Stomach smooth muscle (tissue), 2 donors: Measurements from ENCODE around the gene DUSP11.
A peak's percentile ranks its signal among the peaks of the same experiment; 100 is the strongest.
"Not testable (repeated sequence)": the region's sequence is repeated elsewhere in the genome, so short reads cannot be mapped to it uniquely, and the experiment has no call there.

Source experiments
- H3K27ac ChIP-seq: one replicate; pipeline ENCODE4 v1.7.0; 2013; ENCODE audit warnings: mild to moderate bottlenecking, low read length, inconsistent platforms
- H3K27me3 ChIP-seq, 2 donors: one replicate each; pipeline ENCODE4 v1.7.0; 2013; ENCODE audit warnings: low read length in 2 of 2; ENCODE audit not compliant: insufficient read depth in 2 of 2, control insufficient read depth in 1 of 2
- H3K36me3 ChIP-seq, 2 donors: one replicate each; pipeline ENCODE4 v1.7.0; 2013; ENCODE audit warnings: low read length in 2 of 2; ENCODE audit not compliant: control insufficient read depth in 2 of 2, insufficient read depth in 2 of 2
- H3K4me1 ChIP-seq: one replicate; pipeline ENCODE4 v1.7.0; 2013; ENCODE audit warnings: low read length; ENCODE audit not compliant: control insufficient read depth, insufficient read depth
- H3K4me3 ChIP-seq, 2 donors: one replicate each; pipeline ENCODE4 v1.7.0; 2013; ENCODE audit warnings: low read length in 2 of 2
- H3K9ac ChIP-seq, 2 donors: one replicate each; pipeline ENCODE4 v1.7.0; 2013; ENCODE audit warnings: low read length in 2 of 2, mild to moderate bottlenecking in 1 of 2
- H3K9me3 ChIP-seq, 2 donors: one replicate each; pipeline ENCODE4 v1.7.0; 2013; ENCODE audit warnings: low read length in 2 of 2; ENCODE audit not compliant: control insufficient read depth in 2 of 2
- donor health status: healthy.
- donor health status: Pancreatic carcinoma.

The DUSP11 gene

GRCh38 chr2:73821669-73822068, 41.8 kb upstream of the DUSP11 start:
- Histone ChIP-seq H3K9ac (no peak overlapping the region), H3K4me1 (no peaks in the 10 kb centered on the region), H3K27me3 (peaks cover 0 to under 1% of the 10 kb centered on the region in 2 donors), H3K9me3 (no peaks in the 10 kb centered on the region), H3K36me3 (no peaks in the 10 kb centered on the region), H3K27ac (no peak overlapping the region), H3K4me3 (no peak overlapping the region)

GRCh38 chr2:73821227-73821626, 41.3 kb upstream of the DUSP11 start:
- Histone ChIP-seq H3K27me3 (peaks cover 0 to 5% of the 10 kb centered on the region in 2 donors), H3K36me3 (no peaks in the 10 kb centered on the region), H3K9me3 (no peaks in the 10 kb centered on the region), H3K27ac (no peak overlapping the region), H3K4me1 (no peaks in the 10 kb centered on the region), H3K4me3 (no peak overlapping the region), H3K9ac (no peak overlapping the region)

DNA sequence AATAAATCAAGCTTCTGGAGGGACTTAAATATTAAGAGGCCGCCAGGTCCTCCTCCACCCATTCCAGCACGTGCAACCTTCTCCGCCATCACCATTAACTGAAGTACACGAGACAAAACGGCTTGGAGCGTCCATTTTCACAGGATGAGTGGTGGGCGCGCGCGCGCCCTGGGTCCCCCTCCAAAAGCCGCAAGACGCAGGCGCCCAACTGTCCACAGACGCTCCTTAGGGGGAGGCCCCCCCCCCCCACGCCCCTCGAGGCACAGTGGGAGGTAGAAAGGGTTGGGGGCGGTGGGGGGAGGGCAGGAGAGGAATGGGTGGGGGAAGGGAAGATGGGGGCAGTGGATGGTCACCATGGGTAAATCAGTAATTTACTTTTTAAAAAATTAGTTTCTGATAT, 38.4 kb upstream of the DUSP11 start:
- Histone ChIP-seq H3K4me1 (no peaks in the 10 kb centered on the region), H3K36me3 (no peaks in the 10 kb centered on the region), H3K9me3 (no peaks in the 10 kb centered on the region), H3K4me3 (no peak overlapping the region), H3K27me3 (peaks cover 0 to 14% of the 10 kb centered on the region in 2 donors), H3K9ac (no peak overlapping the region), H3K27ac (no peak overlapping the region)

DNA sequence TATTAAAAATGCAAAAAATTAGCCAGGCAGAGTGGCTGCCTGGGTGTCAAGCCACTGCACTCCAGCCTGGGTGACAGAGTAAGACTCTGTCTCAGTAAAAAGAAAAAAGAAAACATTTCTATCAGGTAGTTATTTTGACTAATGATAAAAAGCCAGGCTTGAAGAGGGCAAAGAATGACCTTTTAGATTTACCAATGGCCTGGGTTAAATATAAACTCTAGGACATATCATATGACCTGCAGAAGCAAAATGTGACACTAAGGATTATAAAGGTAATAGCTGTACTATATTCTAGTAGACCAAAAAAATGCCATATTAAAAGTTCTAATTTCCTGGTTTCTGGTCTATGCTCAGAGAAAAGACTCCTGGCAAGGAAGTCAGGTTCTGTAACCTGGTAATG, 32.7 kb upstream of the DUSP11 start:
- no peak overlapping the region for H3K4me3 ChIP-seq
- H3K36me3 ChIP-seq: no peaks in the 10 kb centered on the region
- peaks cover 0 to 14% of the 10 kb centered on the region in 2 donors for H3K27me3 ChIP-seq
- no peaks in the 10 kb centered on the region for H3K4me1 ChIP-seq
- H3K9me3 ChIP-seq: no peaks in the 10 kb centered on the region
- no peak overlapping the region for H3K9ac ChIP-seq
- no peak overlapping the region for H3K27ac ChIP-seq

DNA sequence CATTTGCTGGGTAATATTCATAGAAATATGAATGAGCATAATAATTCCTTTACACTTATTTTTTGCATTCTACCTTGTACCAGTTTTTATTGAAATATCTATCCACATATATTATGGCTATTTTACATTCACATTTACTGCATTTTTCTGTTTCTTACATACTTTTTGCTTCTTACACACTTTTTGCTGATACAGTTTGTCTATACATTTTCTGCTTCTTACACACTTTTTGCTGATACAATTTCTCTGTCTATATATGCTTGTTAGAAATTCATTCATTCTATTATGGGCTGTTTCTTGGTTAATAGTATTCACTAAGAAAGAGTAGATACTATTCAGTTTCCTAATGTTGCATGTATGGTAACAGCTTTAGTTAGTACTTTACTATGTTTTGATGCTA, 32.0 kb upstream of the DUSP11 start:
- Histone ChIP-seq H3K4me3 (no peak overlapping the region), H3K9ac (no peak overlapping the region), H3K36me3 (no peaks in the 10 kb centered on the region), H3K27ac (no peak overlapping the region), H3K4me1 (no peaks in the 10 kb centered on the region), H3K27me3 (peaks cover 0 to 14% of the 10 kb centered on the region in 2 donors), H3K9me3 (no peaks in the 10 kb centered on the region)

- not testable (repeated sequence) for H3K36me3 ChIP-seq, H3K4me1 ChIP-seq, H3K27me3 ChIP-seq, H3K9me3 ChIP-seq, H3K9ac ChIP-seq, H3K27ac ChIP-seq, H3K4me3 ChIP-seq
Observed at GRCh38 chr2:73783883-73784282, 4.0 kb upstream of the DUSP11 start, which contains the start of gene C2orf78. Gene C2orf78 (plus strand): TSS chr2:73784183. CDS start chr2:73784310, 127 bp downstream.

GRCh38 chr2:73783402-73783801, 3.5 kb upstream of the DUSP11 start:
- H3K9ac ChIP-seq, H3K4me1 ChIP-seq, H3K4me3 ChIP-seq, H3K36me3 ChIP-seq, H3K27ac ChIP-seq, H3K27me3 ChIP-seq, H3K9me3 ChIP-seq: not testable (repeated sequence)

GRCh38 chr2:73780237-73780582, 307 bp upstream of the DUSP11 start:
- Histone ChIP-seq H3K9me3 (no peaks in the 10 kb centered on the region), H3K27me3 (no peaks in the 10 kb centered on the region), H3K4me1 (peaks cover 12% of the 10 kb centered on the region), H3K9ac (peak overlapping the region in 1 of 2 donors; percentile 0), H3K27ac (peak overlapping the region; percentile 89), H3K4me3 (peak overlapping the region; percentile 96 to 100), H3K36me3 (peaks cover 0 to 7% of the 10 kb centered on the region in 2 donors)

GRCh38 chr2:73778867-73779466, 936 bp downstream of the DUSP11 start:
- H3K4me1 ChIP-seq: peaks cover 12% of the 10 kb centered on the region
- not testable (repeated sequence) for H3K27ac ChIP-seq, H3K9me3 ChIP-seq, H3K36me3 ChIP-seq, H3K27me3 ChIP-seq
- H3K9ac ChIP-seq: peak overlapping the region; percentile 96 to 99
- H3K4me3 ChIP-seq: peak overlapping the region; percentile 96 to 100

DNA sequence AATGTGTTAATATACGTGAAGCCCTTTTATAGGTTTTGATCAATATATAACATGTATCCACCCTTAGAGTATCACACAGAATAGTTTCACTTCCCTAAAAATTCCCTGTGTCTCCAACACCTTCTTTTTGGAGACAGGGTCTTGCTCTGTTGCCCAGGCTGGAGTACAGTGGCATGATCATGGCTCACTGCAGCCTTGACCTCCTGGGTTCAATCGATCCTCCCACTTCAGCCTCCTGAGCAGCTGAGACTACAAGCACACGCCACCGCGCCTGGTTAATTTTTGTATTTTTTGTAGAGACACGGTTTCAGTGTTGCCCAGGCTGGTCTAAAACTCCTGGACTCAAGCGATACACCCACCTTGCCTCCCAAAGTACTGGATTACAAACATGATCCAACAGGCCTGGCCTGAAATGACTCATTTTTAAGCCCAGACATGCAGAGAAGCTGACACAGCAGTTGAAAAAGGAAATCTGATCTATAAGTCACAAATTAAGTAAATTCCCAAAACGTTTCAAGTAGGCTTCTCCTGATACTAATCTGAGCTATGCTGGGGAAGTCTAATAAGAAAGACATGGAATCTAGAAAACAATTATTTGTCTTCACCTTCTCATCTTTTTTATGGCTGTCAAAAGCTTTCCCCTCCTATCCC, 2.9 kb downstream of the DUSP11 start:
- H3K36me3 ChIP-seq: peaks cover 16 to 23% of the 10 kb centered on the region in 2 donors
- peaks cover 12% of the 10 kb centered on the region for H3K4me1 ChIP-seq

GRCh38 chr2:73776381-73776780, 3.5 kb downstream of the DUSP11 start:
- peaks cover 16 to 23% of the 10 kb centered on the region in 2 donors for H3K36me3 ChIP-seq
- no peak overlapping the region for H3K27ac ChIP-seq
- no peaks in the 10 kb centered on the region for H3K9me3 ChIP-seq
- H3K27me3 ChIP-seq: no peaks in the 10 kb centered on the region
- H3K4me1 ChIP-seq: peaks cover 12% of the 10 kb centered on the region
- no peak overlapping the region for H3K4me3 ChIP-seq
- no peak overlapping the region for H3K9ac ChIP-seq

More for the DNA sequence above, 2.9 kb downstream of the DUSP11 start:
- Histone ChIP-seq H3K27me3 (no peaks in the 10 kb centered on the region), H3K9me3 (no peaks in the 10 kb centered on the region), H3K4me3 (no peak overlapping the region), H3K27ac (no peak overlapping the region), H3K9ac (no peak overlapping the region)
